Endothelial cell of umbilical vein (primary cell): ENCODE measurements around the gene NUP214. TPM values are rescaled to one million over a fixed set of nuclear protein-coding genes. Genes with fewer than 3 reads are reported as not detected.

Source experiments
- BruUV-seq: library from RNA; stranded (reverse); fragments of 400-500 nt; replicated peaks from 2 replicates; lab custom pipeline; 2021; lab: Mats Ljungman, UMichigan
- CTCF ChIA-PET: fragments of 300-600, 350-600 bp; sonication (Branson Sonifier 250); formaldehyde crosslinking; loops from one replicate; lab custom pipeline; 2021; ENCODE audit warnings: antibody characterized with exemption, inconsistent platforms; lab: Charles Lee
- POLR2A ChIA-PET: fragments of 300-600, 350-600 bp; sonication (Branson Sonifier 250); formaldehyde crosslinking; loops from one replicate; lab custom pipeline; 2021; ENCODE audit warnings: antibody characterized with exemption, inconsistent platforms; lab: Charles Lee
- DNase-seq: peaks from one replicate; pipeline ENCODE4 v3.0.0-alpha.2; 2011; ENCODE audit warnings: low read depth, low spot score
- FAIRE-seq: peaks from 2 replicates; lab custom pipeline; 2011; peaks lifted over from hg19 to GRCh38; lab: Jason Lieb, UNC
- H2AFZ ChIP-seq: 2 replicates; pipeline ENCODE4 v1.6.0; 2012; ENCODE audit warnings: low read depth, low read length, control low read depth, inconsistent platforms
- H3K27ac ChIP-seq: 2 replicates; pipeline ENCODE4 v1.5.1; 2011; ENCODE audit warnings: low read depth, mild to moderate bottlenecking, control low read depth, low read length, moderate library complexity; ENCODE audit not compliant: insufficient read depth
- H3K27me3 ChIP-seq, 2 experiments: 2 replicates each; pipeline versions ENCODE4 v1.6.0 to v1.6.1; 2011; ENCODE audit warnings: low read length in 2 of 2, mixed read lengths in 1 of 2; ENCODE audit not compliant: control insufficient read depth in 2 of 2, insufficient read depth in 2 of 2
- H3K36me3 ChIP-seq, 2 experiments: 2 replicates in 1 of 2; 3 replicates in 1 of 2; pipeline ENCODE4 v1.5.1; 2011; ENCODE audit warnings: low read length in 2 of 2, mild to moderate bottlenecking in 1 of 2, moderate library complexity in 1 of 2; ENCODE audit not compliant: control insufficient read depth in 2 of 2, insufficient read depth in 2 of 2; ENCODE audit errors: extremely low read depth in 1 of 2
- H3K4me1 ChIP-seq: 3 replicates; pipeline ENCODE4 v1.5.1; 2011; ENCODE audit warnings: mild to moderate bottlenecking, low read length; ENCODE audit not compliant: control insufficient read depth, insufficient read depth; ENCODE audit errors: extremely low read depth
- H3K4me2 ChIP-seq: 2 replicates; pipeline ENCODE4 v1.6.1; 2011; ENCODE audit warnings: low read length, control low read depth, mixed read lengths; ENCODE audit not compliant: insufficient read depth
- H3K4me3 ChIP-seq, 3 experiments: fragments of 200-600 bp in 1 of 3; sonication (generic), shearing (Covaris generic) in 1 of 3; replicated peaks in 1 of 3; 2 replicates each; pipeline ENCODE4 v1.5.1; 2011 to 2016; ENCODE audit warnings: control low read depth in 3 of 3, low read length in 3 of 3, mild to moderate bottlenecking in 2 of 3, inconsistent platforms in 1 of 3, low read depth in 1 of 3, moderate library complexity in 1 of 3; ENCODE audit not compliant: insufficient read depth in 1 of 3
- H3K79me2 ChIP-seq: 2 replicates; pipeline ENCODE4 v1.6.0; 2012; ENCODE audit warnings: low read length, inconsistent platforms; ENCODE audit not compliant: control insufficient read depth, insufficient read depth
- H3K9ac ChIP-seq: replicated peaks from 2 replicates; pipeline ENCODE3; 2011; ENCODE audit warnings: low read length, control low read depth; ENCODE audit not compliant: insufficient read depth; ENCODE audit errors: extremely low read depth
- H3K9me1 ChIP-seq: replicated peaks from 3 replicates; pipeline ENCODE4 v1.6.0; 2011; ENCODE audit warnings: mild to moderate bottlenecking, low read length; ENCODE audit not compliant: control insufficient read depth, insufficient read depth; ENCODE audit errors: extremely low read depth
- H3K9me3 ChIP-seq: replicated peaks from 2 replicates; pipeline ENCODE4 v1.5.1; 2012; ENCODE audit warnings: low read length, inconsistent platforms; ENCODE audit not compliant: control insufficient read depth, insufficient read depth
- H4K20me1 ChIP-seq: replicated peaks from 2 replicates; pipeline ENCODE3; 2011; ENCODE audit warnings: mild to moderate bottlenecking, low read length; ENCODE audit not compliant: control insufficient read depth, insufficient read depth; ENCODE audit errors: extremely low read depth
- dilution Hi-C: fragments of 300-500 bp; cut with MboI; formaldehyde crosslinking; loops from one replicate; pipeline ENCODE4 v1.15.0; 2019; ENCODE audit warnings: low sequenced_read_pairs; ENCODE audit not compliant: extremely low pct_ligation_motif_present
- intact Hi-C: fragments of 100-400 bp; cut with micrococcal nuclease; formaldehyde crosslinking; loops from one replicate; pipeline ENCODE4 v1.10.0; 2022
- polyA plus RNA-seq, 4 experiments: library from polyadenylated mRNA; depleted of rRNA in 3 of 4; stranded (reverse) in 3 of 4; unstranded in 1 of 4; fragments of >200 nt; gene quantifications; 2 replicates each; pipeline versions ENCODE4 v1.2.1 to v1.2.3, GENCODE V29; 2011 to 2012; ENCODE audit warnings: missing spikeins in 1 of 4
- total RNA-seq: library from RNA; stranded (reverse); gene quantifications from 2 replicates; pipeline ENCODE4 v1.2.3, GENCODE V29; 2021
- TF ChIP-seq, protein P1 (sequence below), 2 donors: IDR thresholded peaks; 1 replicate in 1 of 2; 2 replicates in 1 of 2; pipeline ENCODE4 v1.5.1; 2011; ENCODE audit warnings: low read length in 2 of 2, mild to moderate bottlenecking in 2 of 2, moderate library complexity in 2 of 2, control low read depth in 1 of 2, inconsistent platforms in 1 of 2, low read depth in 1 of 2; ENCODE audit not compliant: insufficient read depth in 1 of 2; ENCODE audit errors: extremely low read depth in 1 of 2
- TF ChIP-seq, protein P2 (sequence below): IDR thresholded peaks from 2 replicates; pipeline ENCODE4 v1.6.1; 2011; ENCODE audit not compliant: insufficient read depth, insufficient read length

Gene NUP214
- total and polyA plus RNA-seq, 2 donors (not counting 3 experiments of a cell fraction or from before 2014, with no cell fraction given) = 28.7 to 65.9 TPM

DNA sequence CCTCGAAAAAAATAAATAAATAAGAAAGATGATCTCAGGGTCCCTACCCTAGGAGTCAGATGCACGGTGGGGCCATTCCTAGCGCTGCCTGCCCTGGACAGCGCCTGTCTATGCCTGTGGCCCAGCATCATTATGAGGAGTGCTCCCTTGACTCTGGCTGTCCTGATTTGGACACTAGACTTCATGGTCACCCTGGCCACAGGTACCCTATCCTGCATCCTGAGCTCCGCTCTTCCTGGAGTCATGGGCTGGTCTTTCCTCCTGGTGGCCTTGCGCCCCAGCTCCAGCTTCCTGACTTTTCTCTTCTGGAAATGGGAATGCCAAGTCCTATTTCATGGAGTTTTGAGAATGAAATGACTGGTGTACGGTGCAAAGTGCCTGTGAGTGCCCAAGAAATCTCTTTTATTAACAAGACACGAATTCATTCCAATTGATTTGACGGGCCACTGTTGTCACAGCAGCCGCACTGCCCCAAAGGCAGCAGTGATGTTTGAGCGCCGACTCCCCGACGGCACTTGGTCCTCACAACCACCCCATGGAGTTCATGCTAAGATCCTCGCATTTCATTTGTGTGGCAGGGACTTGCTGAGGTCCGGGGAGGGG is 29.6 kb upstream of the NUP214 start:
- peak overlapping the region; percentile 66 for H3K4me2 ChIP-seq

More for the DNA sequence above, 29.6 kb upstream of the NUP214 start:
- Histone ChIP-seq H3K27ac (no peak overlapping the region), H4K20me1 (no peaks in the 10 kb centered on the region), H3K27me3 (peaks cover 8 to 14% of the 10 kb centered on the region in 2 experiments), H3K4me3 (peak overlapping the region in 1 of 3 experiments; percentile 46), H3K9me3 (no peaks in the 10 kb centered on the region), H2AFZ (peak overlapping the region; percentile 77), H3K9me1 (no peaks in the 10 kb centered on the region), H3K4me1 (peaks cover 5% of the 10 kb centered on the region), H3K79me2 (no peaks in the 10 kb centered on the region), H3K36me3 (no peaks in the 10 kb centered on the region), H3K9ac (no peak overlapping the region)
- dilution Hi-C loops = no loop called here
- intact Hi-C loops = loop anchor here (1.0 kb wide), 1 partner anchor 22 kb away; no protein-coding TSS in a partner anchor
- CTCF ChIA-PET = interaction anchor here (0.9 to 2.7 kb wide), 6 partner anchors 10 to 241 kb away, joined by 3 to 15 read pairs (median 7); partner anchors contain the start of gene NUP214
- DNase-seq (no peak), FAIRE-seq (peak; percentile 42)
- TF ChIP-seq, protein P1, sequence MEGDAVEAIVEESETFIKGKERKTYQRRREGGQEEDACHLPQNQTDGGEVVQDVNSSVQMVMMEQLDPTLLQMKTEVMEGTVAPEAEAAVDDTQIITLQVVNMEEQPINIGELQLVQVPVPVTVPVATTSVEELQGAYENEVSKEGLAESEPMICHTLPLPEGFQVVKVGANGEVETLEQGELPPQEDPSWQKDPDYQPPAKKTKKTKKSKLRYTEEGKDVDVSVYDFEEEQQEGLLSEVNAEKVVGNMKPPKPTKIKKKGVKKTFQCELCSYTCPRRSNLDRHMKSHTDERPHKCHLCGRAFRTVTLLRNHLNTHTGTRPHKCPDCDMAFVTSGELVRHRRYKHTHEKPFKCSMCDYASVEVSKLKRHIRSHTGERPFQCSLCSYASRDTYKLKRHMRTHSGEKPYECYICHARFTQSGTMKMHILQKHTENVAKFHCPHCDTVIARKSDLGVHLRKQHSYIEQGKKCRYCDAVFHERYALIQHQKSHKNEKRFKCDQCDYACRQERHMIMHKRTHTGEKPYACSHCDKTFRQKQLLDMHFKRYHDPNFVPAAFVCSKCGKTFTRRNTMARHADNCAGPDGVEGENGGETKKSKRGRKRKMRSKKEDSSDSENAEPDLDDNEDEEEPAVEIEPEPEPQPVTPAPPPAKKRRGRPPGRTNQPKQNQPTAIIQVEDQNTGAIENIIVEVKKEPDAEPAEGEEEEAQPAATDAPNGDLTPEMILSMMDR (IDR thresholded peaks at IDR 0.05; ENCODE audit: extremely low read depth in 1 of 2, insufficient read depth in 1 of 2, low read depth in 1 of 2, low read length in 2 of 2) = peak in 1 of 2 donors; percentile 10
- TF ChIP-seq, protein P2, sequence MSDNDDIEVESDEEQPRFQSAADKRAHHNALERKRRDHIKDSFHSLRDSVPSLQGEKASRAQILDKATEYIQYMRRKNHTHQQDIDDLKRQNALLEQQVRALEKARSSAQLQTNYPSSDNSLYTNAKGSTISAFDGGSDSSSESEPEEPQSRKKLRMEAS = no peak
- POLR2A ChIA-PET = interaction anchor here (0.6 kb wide), 1 partner anchor 24 kb away, joined by 5 read pairs; no protein-coding TSS in a partner anchor
- BruUV-seq = no TSS peak
